Neural cell (in vitro differentiated cells): ENCODE results near the gene SAT2. TPM values are rescaled to one million over a fixed set of nuclear protein-coding genes. Genes with fewer than 3 reads are reported as not detected.

Experiments
- H2AFZ ChIP-seq: fragments of 200-600, 300-800 bp; sonication (generic), shearing (Covaris generic); 2 replicates; pipeline ENCODE4 v1.6.0; 2014; ENCODE audit warnings: low read depth, mild to moderate bottlenecking, antibody characterized with exemption, low read length, moderate library complexity
- H3F3A ChIP-seq: fragments of 200-600 bp; shearing (Covaris generic); 2 replicates; pipeline ENCODE4 v1.6.1; 2016; ENCODE audit warnings: mild to moderate bottlenecking, moderate library complexity, mixed read lengths, antibody characterized with exemption, low read length; ENCODE audit not compliant: insufficient read depth, poor library complexity, severe bottlenecking
- H3K27ac ChIP-seq: fragments of 200-600, 300-800 bp; sonication (generic), shearing (Covaris generic); 2 replicates; pipeline ENCODE4 v1.5.1; 2014; ENCODE audit warnings: mild to moderate bottlenecking, low read length, moderate library complexity
- H3K27me3 ChIP-seq: fragments of 300-800, 200-600 bp; sonication (generic), shearing (Covaris generic); 2 replicates; pipeline ENCODE4 v1.6.0; 2014; ENCODE audit warnings: mild to moderate bottlenecking, low read depth, low read length, moderate library complexity; ENCODE audit not compliant: insufficient read depth
- H3K36me3 ChIP-seq: fragments of 300-800, 200-600 bp; sonication (generic), shearing (Covaris generic); 2 replicates; pipeline ENCODE4 v1.5.1; 2014; ENCODE audit warnings: mild to moderate bottlenecking, antibody characterized with exemption, low read length, moderate library complexity; ENCODE audit not compliant: insufficient read depth
- H3K4me2 ChIP-seq: fragments of 300-800, 200-600 bp; sonication (generic), shearing (Covaris generic); 2 replicates; pipeline ENCODE4 v1.6.0; 2014; ENCODE audit warnings: mild to moderate bottlenecking, low read length
- H3K4me3 ChIP-seq: fragments of 300-800, 200-600 bp; sonication (generic), shearing (Covaris generic); 2 replicates; pipeline ENCODE4 v1.5.1; 2014; ENCODE audit warnings: mild to moderate bottlenecking, low read length, moderate library complexity
- H3K79me2 ChIP-seq: fragments of 200-600 bp; shearing (Covaris generic); replicated peaks from 2 replicates; pipeline ENCODE4 v1.6.0; 2014; ENCODE audit warnings: mild to moderate bottlenecking, low read length, moderate library complexity; ENCODE audit not compliant: insufficient read depth
- H3K9ac ChIP-seq: fragments of 300-800, 200-600 bp; sonication (generic), shearing (Covaris generic); 2 replicates; pipeline ENCODE4 v1.6.1; 2016; ENCODE audit warnings: mild to moderate bottlenecking, low read length, mixed read lengths
- H3K9me2 ChIP-seq: fragments of 200-600 bp; shearing (Covaris generic); 2 replicates; pipeline ENCODE4 v1.6.1; 2016; ENCODE audit warnings: mild to moderate bottlenecking, low read length, mixed read lengths; ENCODE audit not compliant: insufficient read depth
- H3K9me3 ChIP-seq: fragments of 200-600, 300-800 bp; sonication (generic), shearing (Covaris generic); 2 replicates; pipeline ENCODE4 v1.6.1; 2016; ENCODE audit warnings: mild to moderate bottlenecking, mixed run types, low read length, moderate library complexity, mixed read lengths
- H4K20me1 ChIP-seq: fragments of 200-600 bp; shearing (Covaris generic); 2 replicates; pipeline ENCODE4 v1.6.1; 2016; ENCODE audit warnings: mild to moderate bottlenecking, mixed run types; ENCODE audit not compliant: insufficient read depth
- EP300 ChIP-seq: fragments of 450-650 bp; conservative IDR thresholded peaks from 2 replicates; pipeline ENCODE4 v1.6.1; 2014; ENCODE audit warnings: antibody characterized with exemption, mild to moderate bottlenecking, moderate library complexity; ENCODE audit not compliant: poor library complexity, severe bottlenecking
- EZH2 ChIP-seq: fragments of 200-600, 300-800 bp; shearing (Covaris generic), sonication (generic); IDR thresholded peaks from 2 replicates; pipeline ENCODE4 v1.6.1; 2014; ENCODE audit warnings: antibody characterized with exemption, low read length, borderline replicate concordance, mild to moderate bottlenecking; ENCODE audit not compliant: insufficient read depth, poor library complexity, severe bottlenecking
- MXI1 ChIP-seq: fragments of 450-650 bp; conservative IDR thresholded peaks from 2 replicates; pipeline ENCODE4 v1.6.1; 2014; ENCODE audit warnings: antibody characterized with exemption, mild to moderate bottlenecking; ENCODE audit not compliant: poor library complexity, severe bottlenecking
- POLR2AphosphoS5 ChIP-seq: IDR thresholded peaks from 2 replicates; pipeline ENCODE4 v1.6.1; 2012
- RAD21 ChIP-seq: fragments of 450-650 bp; conservative IDR thresholded peaks from 2 replicates; pipeline ENCODE4 v1.6.1; 2014; ENCODE audit warnings: antibody characterized with exemption, mild to moderate bottlenecking, moderate library complexity
- SMC3 ChIP-seq: fragments of 450-650 bp; conservative IDR thresholded peaks from 2 replicates; pipeline ENCODE4 v1.6.1; 2014; ENCODE audit warnings: antibody characterized with exemption, mild to moderate bottlenecking, moderate library complexity; ENCODE audit not compliant: poor library complexity
- TAF1 ChIP-seq: IDR thresholded peaks from 2 replicates; pipeline ENCODE4 v1.6.1; 2012; ENCODE audit warnings: low read depth
- polyA plus RNA-seq: library from polyadenylated mRNA; depleted of rRNA; stranded (reverse); fragments of >200 nt; gene quantifications from 2 replicates; pipeline ENCODE4 v1.2.3, GENCODE V29; 2014
- TF ChIP-seq, protein P1 (sequence below): fragments of 450-650 bp; IDR thresholded peaks from 2 replicates; pipeline ENCODE4 v1.5.1; 2014; ENCODE audit warnings: antibody characterized with exemption, mild to moderate bottlenecking, moderate library complexity; ENCODE audit not compliant: poor library complexity, severe bottlenecking
- TF ChIP-seq, protein P2 (sequence below): IDR thresholded peaks from 2 replicates; pipeline ENCODE4 v1.6.1; 2012; ENCODE audit warnings: borderline replicate concordance

SAT2 gene
- polyA plus RNA-seq, 1 donor from 2014 or later = 303 TPM

DNA sequence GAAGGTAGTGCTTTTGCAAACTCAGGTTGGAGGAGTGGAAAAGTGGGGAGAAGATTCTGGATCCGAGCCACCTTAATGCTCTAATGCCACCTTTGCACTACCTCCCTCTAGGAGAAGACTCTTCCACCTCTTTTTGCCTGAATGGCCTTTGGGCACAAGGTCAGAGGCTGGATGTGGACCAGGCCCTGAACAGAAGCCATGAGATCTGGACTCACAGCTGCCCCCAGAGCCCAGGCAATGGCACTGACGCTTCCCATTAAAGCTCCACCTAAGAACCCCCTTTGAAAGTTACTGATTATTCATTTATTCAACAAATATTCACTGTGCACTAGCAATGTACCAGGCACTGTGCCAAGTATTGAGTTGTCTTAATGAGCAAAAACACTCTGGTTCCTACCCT, 5.5 kb upstream of the SAT2 start:
- H3K79me2 ChIP-seq = no peaks in the 10 kb centered on the region
- H4K20me1 ChIP-seq = no peaks in the 10 kb centered on the region
- no peaks in the 10 kb centered on the region for H3K9me2 ChIP-seq
- no peaks in the 10 kb centered on the region for H3K36me3 ChIP-seq
- no peak overlapping the region for H3K4me2 ChIP-seq
- H3K27ac ChIP-seq = no peak overlapping the region
- H3K4me3 ChIP-seq = no peak overlapping the region
- H2AFZ ChIP-seq = no peak overlapping the region
- no peak overlapping the region for H3K9ac ChIP-seq
- no peaks in the 10 kb centered on the region for H3K27me3 ChIP-seq
- TF ChIP-seq MXI1 = no peak
- no peak for TF ChIP-seq POLR2AphosphoS5
- TF ChIP-seq EZH2 = no peak
- TF ChIP-seq, protein P1, sequence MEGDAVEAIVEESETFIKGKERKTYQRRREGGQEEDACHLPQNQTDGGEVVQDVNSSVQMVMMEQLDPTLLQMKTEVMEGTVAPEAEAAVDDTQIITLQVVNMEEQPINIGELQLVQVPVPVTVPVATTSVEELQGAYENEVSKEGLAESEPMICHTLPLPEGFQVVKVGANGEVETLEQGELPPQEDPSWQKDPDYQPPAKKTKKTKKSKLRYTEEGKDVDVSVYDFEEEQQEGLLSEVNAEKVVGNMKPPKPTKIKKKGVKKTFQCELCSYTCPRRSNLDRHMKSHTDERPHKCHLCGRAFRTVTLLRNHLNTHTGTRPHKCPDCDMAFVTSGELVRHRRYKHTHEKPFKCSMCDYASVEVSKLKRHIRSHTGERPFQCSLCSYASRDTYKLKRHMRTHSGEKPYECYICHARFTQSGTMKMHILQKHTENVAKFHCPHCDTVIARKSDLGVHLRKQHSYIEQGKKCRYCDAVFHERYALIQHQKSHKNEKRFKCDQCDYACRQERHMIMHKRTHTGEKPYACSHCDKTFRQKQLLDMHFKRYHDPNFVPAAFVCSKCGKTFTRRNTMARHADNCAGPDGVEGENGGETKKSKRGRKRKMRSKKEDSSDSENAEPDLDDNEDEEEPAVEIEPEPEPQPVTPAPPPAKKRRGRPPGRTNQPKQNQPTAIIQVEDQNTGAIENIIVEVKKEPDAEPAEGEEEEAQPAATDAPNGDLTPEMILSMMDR = no peak
- TF ChIP-seq RAD21 = no peak
- TF ChIP-seq SMC3 = no peak
- TF ChIP-seq TAF1 = no peak
- TF ChIP-seq EP300 = no peak
- TF ChIP-seq, protein P2, sequence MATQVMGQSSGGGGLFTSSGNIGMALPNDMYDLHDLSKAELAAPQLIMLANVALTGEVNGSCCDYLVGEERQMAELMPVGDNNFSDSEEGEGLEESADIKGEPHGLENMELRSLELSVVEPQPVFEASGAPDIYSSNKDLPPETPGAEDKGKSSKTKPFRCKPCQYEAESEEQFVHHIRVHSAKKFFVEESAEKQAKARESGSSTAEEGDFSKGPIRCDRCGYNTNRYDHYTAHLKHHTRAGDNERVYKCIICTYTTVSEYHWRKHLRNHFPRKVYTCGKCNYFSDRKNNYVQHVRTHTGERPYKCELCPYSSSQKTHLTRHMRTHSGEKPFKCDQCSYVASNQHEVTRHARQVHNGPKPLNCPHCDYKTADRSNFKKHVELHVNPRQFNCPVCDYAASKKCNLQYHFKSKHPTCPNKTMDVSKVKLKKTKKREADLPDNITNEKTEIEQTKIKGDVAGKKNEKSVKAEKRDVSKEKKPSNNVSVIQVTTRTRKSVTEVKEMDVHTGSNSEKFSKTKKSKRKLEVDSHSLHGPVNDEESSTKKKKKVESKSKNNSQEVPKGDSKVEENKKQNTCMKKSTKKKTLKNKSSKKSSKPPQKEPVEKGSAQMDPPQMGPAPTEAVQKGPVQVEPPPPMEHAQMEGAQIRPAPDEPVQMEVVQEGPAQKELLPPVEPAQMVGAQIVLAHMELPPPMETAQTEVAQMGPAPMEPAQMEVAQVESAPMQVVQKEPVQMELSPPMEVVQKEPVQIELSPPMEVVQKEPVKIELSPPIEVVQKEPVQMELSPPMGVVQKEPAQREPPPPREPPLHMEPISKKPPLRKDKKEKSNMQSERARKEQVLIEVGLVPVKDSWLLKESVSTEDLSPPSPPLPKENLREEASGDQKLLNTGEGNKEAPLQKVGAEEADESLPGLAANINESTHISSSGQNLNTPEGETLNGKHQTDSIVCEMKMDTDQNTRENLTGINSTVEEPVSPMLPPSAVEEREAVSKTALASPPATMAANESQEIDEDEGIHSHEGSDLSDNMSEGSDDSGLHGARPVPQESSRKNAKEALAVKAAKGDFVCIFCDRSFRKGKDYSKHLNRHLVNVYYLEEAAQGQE = no peak
- no peaks in the 10 kb centered on the region for H3K9me3 ChIP-seq
- H3F3A ChIP-seq = no peaks in the 10 kb centered on the region

DNA sequence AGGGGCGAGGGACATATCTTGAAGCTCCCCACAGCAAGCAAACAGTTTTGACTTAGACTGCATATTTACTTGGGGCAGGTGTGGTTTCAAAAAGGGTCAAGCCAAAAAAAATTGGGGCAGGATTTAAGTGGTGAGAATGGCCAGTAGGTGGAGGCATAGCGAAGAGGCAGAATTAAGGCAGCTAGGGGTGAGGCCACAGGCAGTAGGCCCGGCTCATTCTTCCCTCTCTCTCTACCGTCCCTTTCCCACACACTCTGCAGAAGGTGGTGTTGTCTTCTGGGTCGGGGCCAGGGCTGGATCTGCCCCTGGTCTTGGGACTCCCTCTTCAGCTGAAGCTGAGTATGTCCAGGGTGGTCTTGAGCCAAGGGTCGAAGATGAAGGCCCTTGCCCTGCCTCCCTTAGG, 4.9 kb upstream of the SAT2 start:
- Histone ChIP-seq H3K27ac (no peak overlapping the region), H3K9ac (no peak overlapping the region)
- TF ChIP-seq MXI1 = no peak
- TF ChIP-seq, protein P2 = no peak
- no peak for TF ChIP-seq POLR2AphosphoS5

More for the DNA sequence above, 4.9 kb upstream of the SAT2 start:
- no peaks in the 10 kb centered on the region for H3K9me3 ChIP-seq
- H2AFZ ChIP-seq = no peak overlapping the region
- no peaks in the 10 kb centered on the region for H3K79me2 ChIP-seq
- H3K4me2 ChIP-seq = no peak overlapping the region
- H3K9me2 ChIP-seq = no peaks in the 10 kb centered on the region
- no peaks in the 10 kb centered on the region for H3F3A ChIP-seq
- no peaks in the 10 kb centered on the region for H4K20me1 ChIP-seq
- no peaks in the 10 kb centered on the region for H3K27me3 ChIP-seq
- H3K4me3 ChIP-seq = no peak overlapping the region
- no peaks in the 10 kb centered on the region for H3K36me3 ChIP-seq
